SK-N-SH (cell line): Measurements from ENCODE around the gene TTC14. TPM values are rescaled to one million over a fixed set of nuclear protein-coding genes. Genes with fewer than 3 reads are reported as not detected.

Experiments used
- CTCF ChIA-PET: fragments of 300-600, 350-600 bp; formaldehyde crosslinking; extraction: SDS; loops from one replicate; lab custom pipeline; 2021; lab: Yijun Ruan, JAX
- POLR2A ChIA-PET: fragments of 350-600 bp; sonication (Branson Sonifier 250); formaldehyde crosslinking; extraction: SDS; loops from one replicate; lab custom pipeline; 2020; ENCODE audit warnings: antibody characterized with exemption, inconsistent platforms; lab: Yijun Ruan, JAX
- DNase-seq: peaks from one replicate; pipeline ENCODE4 v3.0.0; 2012
- H2AFZ ChIP-seq: fragments of 200-600 bp; sonication (generic); 2 replicates; pipeline ENCODE4 v1.8.1; 2016; ENCODE audit warnings: antibody characterized with exemption, mild to moderate bottlenecking, low read depth
- H3F3A ChIP-seq: fragments of 200-600 bp; sonication (generic); replicated peaks from 2 replicates; pipeline ENCODE3; 2016; ENCODE audit warnings: antibody characterized with exemption, mild to moderate bottlenecking; ENCODE audit not compliant: insufficient read depth
- H3K27ac ChIP-seq, 2 experiments: fragments of 200-500 bp in 1 of 2; fragments of 200-600 bp in 1 of 2; sonication (Bioruptor generic) in 1 of 2; sonication (generic), shearing (Covaris generic) in 1 of 2; 2 replicates each; pipeline versions ENCODE4 v1.5.1 to v1.6.1; 2014 to 2016; ENCODE audit warnings: low read depth in 2 of 2, inconsistent platforms in 1 of 2, low read length in 1 of 2, mild to moderate bottlenecking in 1 of 2, mixed read lengths in 1 of 2
- H3K27me3 ChIP-seq: fragments of 200-600 bp; sonication (generic), shearing (Covaris generic); 2 replicates; pipeline ENCODE4 v1.6.1; 2016; ENCODE audit warnings: mixed run types; ENCODE audit not compliant: insufficient read depth
- H3K36me3 ChIP-seq, 2 experiments: fragments of 200-500 bp in 1 of 2; fragments of 200-600 bp in 1 of 2; sonication (Bioruptor generic) in 1 of 2; sonication (generic) in 1 of 2; replicated peaks in 1 of 2; 2 replicates each; pipeline versions ENCODE3 to v1.5.1; 2014 to 2016; ENCODE audit warnings: low read length in 1 of 2, mild to moderate bottlenecking in 1 of 2; ENCODE audit not compliant: insufficient read depth in 2 of 2, control insufficient read depth in 1 of 2
- H3K4me1 ChIP-seq, 2 experiments: fragments of 200-500 bp in 1 of 2; fragments of 200-600 bp in 1 of 2; sonication (Bioruptor generic) in 1 of 2; sonication (generic), shearing (Covaris generic) in 1 of 2; 2 replicates each; pipeline versions ENCODE4 v1.5.1 to v1.6.1; 2014 to 2016; ENCODE audit warnings: low read depth in 1 of 2, low read length in 1 of 2, mixed run types in 1 of 2; ENCODE audit not compliant: insufficient read depth in 2 of 2, control insufficient read depth in 1 of 2
- H3K4me2 ChIP-seq: fragments of 200-600 bp; sonication (generic), shearing (Covaris generic); 2 replicates; pipeline ENCODE4 v1.6.1; 2017; ENCODE audit warnings: mixed run types
- H3K4me3 ChIP-seq, 2 experiments: fragments of 200-500 bp in 1 of 2; fragments of 200-600 bp in 1 of 2; sonication (Bioruptor generic) in 1 of 2; sonication (generic), shearing (Covaris generic) in 1 of 2; 2 replicates each; pipeline versions ENCODE4 v1.5.1 to v1.8.1; 2014 to 2016; ENCODE audit warnings: low read depth in 2 of 2, inconsistent platforms in 1 of 2, low read length in 1 of 2, mild to moderate bottlenecking in 1 of 2, mixed read lengths in 1 of 2, moderate library complexity in 1 of 2
- H3K79me2 ChIP-seq: fragments of 200-600 bp; sonication (generic); 2 replicates; pipeline ENCODE4 v1.8.1; 2017; ENCODE audit warnings: mild to moderate bottlenecking; ENCODE audit not compliant: insufficient read depth
- H3K9ac ChIP-seq: fragments of 200-600 bp; sonication (generic); 2 replicates; pipeline ENCODE4 v1.6.1; 2017; ENCODE audit warnings: mixed run types
- H3K9me2 ChIP-seq: fragments of 200-600 bp; sonication (generic); 2 replicates; pipeline ENCODE4 v1.6.1; 2017; ENCODE audit warnings: mixed run types
- H3K9me3 ChIP-seq: fragments of 200-600 bp; sonication (generic); 2 replicates; pipeline ENCODE4 v1.6.1; 2017; ENCODE audit warnings: mixed run types, mild to moderate bottlenecking, moderate library complexity
- H4K20me1 ChIP-seq: fragments of 200-600 bp; sonication (generic); 2 replicates; pipeline ENCODE4 v1.6.1; 2017; ENCODE audit warnings: mild to moderate bottlenecking, mixed run types; ENCODE audit not compliant: insufficient read depth
- CHD2 ChIP-seq: fragments of 150-350 bp; IDR thresholded peaks from 2 replicates; pipeline ENCODE4 v1.6.1; 2018; ENCODE audit warnings: low read length; ENCODE audit not compliant: partially characterized antibody
- CTCF ChIP-seq: fragments of 200-600 bp; sonication (generic); IDR thresholded peaks from 2 replicates; pipeline ENCODE4 v1.6.1; 2017; ENCODE audit warnings: antibody characterized with exemption, mild to moderate bottlenecking, moderate library complexity
- EP300 ChIP-seq, 2 experiments: IDR thresholded peaks; 2 replicates each; pipeline versions ENCODE4 v1.4.0 to v1.6.1; 2012; ENCODE audit warnings: borderline replicate concordance in 1 of 2, low read depth in 1 of 2, low read length in 1 of 2
- FOSL2 ChIP-seq: IDR thresholded peaks from 2 replicates; pipeline ENCODE4 v1.4.0; 2012; ENCODE audit warnings: low read depth, mild to moderate bottlenecking, moderate library complexity, borderline replicate concordance
- FOXJ3 ChIP-seq: sonication (generic); formaldehyde crosslinking; IDR thresholded peaks from 2 replicates; pipeline ENCODE4 v1.5.1; 2020; ENCODE audit warnings: mild to moderate bottlenecking, missing genetic modification reagents
- FOXM1 ChIP-seq: IDR thresholded peaks from 2 replicates; pipeline ENCODE4 v1.4.0; 2012; ENCODE audit warnings: low read depth, mild to moderate bottlenecking
- MAX ChIP-seq: IDR thresholded peaks from 2 replicates; pipeline ENCODE4 v1.4.0; 2012; ENCODE audit warnings: low read depth
- MXI1 ChIP-seq: IDR thresholded peaks from 2 replicates; pipeline ENCODE4 v1.6.1; 2012; ENCODE audit warnings: mild to moderate bottlenecking, low read depth, low read length, improper control_type of control experiment
- NFIC ChIP-seq: IDR thresholded peaks from 2 replicates; pipeline ENCODE4 v1.4.0; 2012; ENCODE audit warnings: borderline replicate concordance
- NRF1 ChIP-seq: IDR thresholded peaks from 2 replicates; pipeline ENCODE4 v1.6.1; 2012; ENCODE audit warnings: low read depth, mild to moderate bottlenecking, low read length
- PBX3 ChIP-seq: IDR thresholded peaks from 2 replicates; pipeline ENCODE4; 2012
- POLR2AphosphoS5 ChIP-seq: IDR thresholded peaks from 2 replicates; pipeline ENCODE4 v1.6.1; 2012; ENCODE audit warnings: low read depth, low read length
- RAD21 ChIP-seq: IDR thresholded peaks from 2 replicates; pipeline ENCODE4 v1.6.1; 2012; ENCODE audit warnings: mild to moderate bottlenecking, low read length
- RFX5 ChIP-seq: IDR thresholded peaks from 2 replicates; pipeline ENCODE4 v1.6.1; 2012; ENCODE audit warnings: mild to moderate bottlenecking, improper control_type of control experiment, low read length
- TAF1 ChIP-seq: IDR thresholded peaks from 2 replicates; pipeline ENCODE4 v1.6.1; 2012; ENCODE audit warnings: low read depth, mild to moderate bottlenecking, low read length, moderate library complexity, borderline replicate concordance
- TCF12 ChIP-seq: IDR thresholded peaks from 2 replicates; pipeline ENCODE4 v1.4.0; 2012
- TEAD4 ChIP-seq: IDR thresholded peaks from 2 replicates; pipeline ENCODE4 v1.4.0; 2012; ENCODE audit warnings: mild to moderate bottlenecking, borderline replicate concordance; ENCODE audit not compliant: insufficient read depth
- WGBS: methylation state at CpG from one replicate; pipeline ENCODE4 v1.1.6; 2017; ENCODE audit warnings: low lambda C conversion rate; 5-methylcytosine and 5-hydroxymethylcytosine counted together
- polyA plus RNA-seq, 3 experiments: library from polyadenylated mRNA; depleted of rRNA; stranded (reverse); fragments of >200 nt; gene quantifications; 2 replicates each; pipeline ENCODE4 v1.2.3, GENCODE V29; 2012
- small RNA-seq, 7 experiments: library from RNA; depleted of rRNA; stranded (forward); fragments of <200 nt; gene quantifications; one replicate each; pipeline ENCODE3, GENCODE V24; 2012
- TF ChIP-seq, protein P1 (sequence below): fragments of 150-350 bp; IDR thresholded peaks from 2 replicates; pipeline ENCODE4 v1.6.1; 2016; ENCODE audit warnings: mild to moderate bottlenecking, low read depth, low read length

TTC14 gene
- polyA plus RNA-seq, 1 of the 3 experiments (the other 2 are of a cell fraction): 20.6 TPM

DNA sequence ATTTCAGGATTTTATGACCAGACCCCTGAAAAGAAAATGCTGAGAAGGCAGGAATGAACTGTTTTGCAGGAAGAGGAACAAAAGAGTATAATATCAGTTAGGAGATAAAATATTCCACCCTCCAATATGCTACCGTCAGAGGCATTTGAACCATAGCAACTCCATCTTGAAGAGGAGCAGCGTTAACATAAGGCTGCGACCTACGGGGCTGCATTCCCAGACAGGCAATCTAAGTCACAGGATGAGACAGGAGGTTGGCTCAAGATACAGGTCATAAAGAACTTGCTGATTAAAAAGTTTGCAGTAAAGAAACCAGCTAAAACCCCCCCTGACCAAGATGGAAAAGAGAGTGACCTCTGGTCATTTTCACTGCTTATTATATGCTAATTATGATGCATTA is 54.4 kb downstream of the TTC14 start (continued):
- TF ChIP-seq CTCF: no peak
- no peak for TF ChIP-seq FOSL2
- TF ChIP-seq MAX: no peak
- TF ChIP-seq, all 33 proteins: peak for 0

- 62% methylated on average over 4 of the region's 4 CpGs for WGBS
Observed at GRCh38 chr3:180657094-180657493, 55.1 kb downstream of the TTC14 start.

More at GRCh38 chr3:180657094-180657493, 55.1 kb downstream of the TTC14 start:
- ChIA-PET POLR2A (no interaction called here), CTCF (interaction anchor here (0.5 kb wide), 1 partner anchor 984 kb away, joined by 3 read pairs; no protein-coding TSS in a partner anchor)
- no peak for DNase-seq
- Histone ChIP-seq H3K27ac (no peak overlapping the region), H3K79me2 (no peaks in the 10 kb centered on the region), H2AFZ (peak overlapping the region; percentile 53), H3K4me3 (no peak overlapping the region; a peak in 1 of 4 replicates), H3K9ac (no peak overlapping the region), H3K36me3 (no peaks in the 10 kb centered on the region), H3K9me3 (no peaks in the 10 kb centered on the region; the same call in 1 of the 2 replicates), H3K4me2 (peak overlapping the region; percentile 48; the same call in 1 of the 2 replicates), H3F3A (no peaks in the 10 kb centered on the region), H4K20me1 (no peaks in the 10 kb centered on the region), H3K27me3 (no peaks in the 10 kb centered on the region), H3K4me1 (no peaks in the 10 kb centered on the region), H3K9me2 (no peaks in the 10 kb centered on the region)
- TF ChIP-seq TEAD4 (no peak), RAD21 (no peak), FOSL2 (no peak), CHD2 (no peak), TAF1 (no peak), POLR2AphosphoS5 (no peak), NRF1 (no peak), MXI1 (no peak), PBX3 (no peak), RFX5 (no peak), MAX (no peak), EP300 (IDR thresholded peaks at IDR 0.05; ENCODE audit: borderline replicate concordance in 1 of 2, low read depth in 1 of 2, low read length in 1 of 2) (no peak), FOXJ3 (CRISPR knock-in tag) (no peak), FOXM1 (no peak), TCF12 (no peak), NFIC (no peak)
- TF ChIP-seq, protein P1, sequence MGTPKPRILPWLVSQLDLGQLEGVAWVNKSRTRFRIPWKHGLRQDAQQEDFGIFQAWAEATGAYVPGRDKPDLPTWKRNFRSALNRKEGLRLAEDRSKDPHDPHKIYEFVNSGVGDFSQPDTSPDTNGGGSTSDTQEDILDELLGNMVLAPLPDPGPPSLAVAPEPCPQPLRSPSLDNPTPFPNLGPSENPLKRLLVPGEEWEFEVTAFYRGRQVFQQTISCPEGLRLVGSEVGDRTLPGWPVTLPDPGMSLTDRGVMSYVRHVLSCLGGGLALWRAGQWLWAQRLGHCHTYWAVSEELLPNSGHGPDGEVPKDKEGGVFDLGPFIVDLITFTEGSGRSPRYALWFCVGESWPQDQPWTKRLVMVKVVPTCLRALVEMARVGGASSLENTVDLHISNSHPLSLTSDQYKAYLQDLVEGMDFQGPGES: no peak

Small RNA genes within 50 kb of the gene (small RNA-seq; reads per million reads assigned to genes)
- 0 reads per million in 7 experiments for gene AC068298.1
- gene RNU6-486P: 0 to 0.10 (median 0) reads per million in 7 experiments

Other genes with a start within 250 kb of the TTC14 start
- gene CCDC39, start 77.3 kb downstream of the TTC14 start, polyA plus RNA-seq (2012; rRNA removed): not detected in 2 replicates